HG03064 (cell line): ENCODE results near the gene GPR89B.
"Not testable (repeated sequence)": the region's sequence is repeated elsewhere in the genome, so short reads cannot be mapped to it uniquely, and the experiment has no call there.

Experiments
- ATAC-seq: cut with Tn5 transposase; IDR thresholded peaks from one replicate; pipeline ENCODE4 v1.9.1; 2021; ENCODE audit warnings: low read depth; ENCODE audit not compliant: unreplicated experiment

GPR89B gene

DNA sequence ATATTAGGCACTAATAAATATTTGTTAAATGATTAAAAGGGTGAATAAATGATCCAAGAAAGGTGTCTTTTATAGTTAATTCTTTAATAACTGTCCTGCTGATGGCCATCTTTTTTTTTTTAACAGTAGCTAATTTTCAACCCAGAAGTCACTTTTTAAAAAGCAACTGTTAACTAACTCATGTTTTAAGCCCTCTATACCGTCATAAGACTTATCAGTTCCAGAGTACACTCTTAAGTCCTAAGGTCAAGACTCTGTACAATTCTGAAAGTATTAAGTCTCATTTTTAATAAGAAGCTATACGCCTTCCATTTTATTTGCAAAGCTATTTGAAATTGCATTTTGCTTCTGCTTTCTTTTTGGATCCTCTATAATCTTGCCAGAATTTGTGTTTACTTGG is 2.9 kb downstream of the GPR89B start:
- ATAC-seq: not testable (repeated sequence)

DNA sequence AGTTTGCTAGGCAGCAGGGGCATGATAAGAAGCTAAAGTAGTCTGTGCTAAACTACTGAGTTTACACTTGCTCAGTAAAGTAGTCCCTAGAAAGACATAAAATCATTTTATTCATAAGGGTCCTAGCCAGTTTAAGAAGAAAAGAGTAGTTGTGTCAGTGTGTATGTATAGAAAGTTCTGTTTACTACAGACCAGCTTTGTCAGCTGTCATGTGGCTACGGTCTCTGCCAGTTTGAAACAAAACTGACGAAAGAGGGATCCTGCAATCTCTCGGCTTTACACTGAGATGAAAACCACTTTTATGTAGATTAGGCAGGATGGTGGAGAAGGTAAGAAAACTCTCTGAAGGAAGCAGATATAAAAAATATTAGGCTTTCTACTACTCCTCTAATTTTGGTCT is 7.1 kb downstream of the GPR89B start:
- not testable (repeated sequence) for ATAC-seq

DNA sequence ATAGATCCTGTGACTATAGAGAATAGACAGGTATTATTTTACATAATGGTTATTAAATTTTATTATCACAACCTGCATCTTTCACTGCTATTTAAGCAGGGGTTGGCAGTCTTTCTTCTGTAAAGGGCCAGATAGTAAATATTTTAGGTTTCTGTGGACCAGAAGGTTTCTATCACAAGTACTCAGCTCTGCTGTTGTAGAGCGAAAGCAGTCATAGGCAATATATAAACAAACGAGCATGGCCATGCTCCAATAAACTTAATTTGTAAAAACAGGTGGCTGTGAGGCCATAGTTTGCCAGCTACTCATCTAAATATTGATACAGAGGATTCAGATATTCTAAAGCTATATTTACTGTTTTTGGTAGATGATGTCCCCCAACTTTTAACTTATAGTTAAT is 12.2 kb downstream of the GPR89B start:
- ATAC-seq: not testable (repeated sequence)

DNA sequence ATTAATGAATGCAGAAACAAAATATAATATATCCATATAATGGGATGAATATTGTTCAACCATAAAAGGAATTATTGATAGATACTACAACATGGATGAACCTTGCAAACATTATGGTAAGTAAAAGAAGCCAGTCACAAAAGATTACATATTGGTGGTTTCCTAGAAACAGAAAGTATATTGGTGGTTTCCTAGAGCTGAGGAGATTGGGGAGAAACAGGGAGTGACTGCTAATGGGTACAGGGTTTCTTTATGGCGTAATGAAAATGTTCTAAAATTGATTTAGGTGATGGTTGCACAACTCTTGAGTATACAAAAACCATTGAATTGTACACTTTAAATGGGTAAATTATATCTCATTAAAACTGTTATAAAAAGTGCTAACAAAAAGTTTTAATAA is 14.3 kb downstream of the GPR89B start:
- not testable (repeated sequence) for ATAC-seq

DNA sequence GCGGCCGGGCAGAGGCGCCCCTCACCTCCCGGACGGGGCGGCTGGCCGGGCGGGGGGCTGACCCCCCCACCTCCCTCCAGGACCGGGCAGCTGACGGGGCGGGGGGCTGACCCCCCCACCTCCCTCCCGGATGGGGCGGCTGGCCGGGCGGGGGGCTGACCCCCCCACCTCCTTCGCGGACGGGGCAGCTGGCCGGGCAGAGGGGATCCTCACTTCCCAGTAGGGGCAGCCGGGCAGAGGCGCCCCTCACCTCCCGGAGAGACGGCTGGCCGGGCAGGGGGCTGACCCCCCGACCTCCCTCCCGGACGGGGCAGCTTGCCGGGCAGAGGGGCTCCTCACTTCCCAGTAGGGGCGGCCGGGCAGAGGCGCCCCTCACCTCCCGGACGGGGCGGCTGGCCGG is 21.3 kb downstream of the GPR89B start:
- ATAC-seq: not testable (repeated sequence)

- not testable (repeated sequence) for ATAC-seq
These were observed 30.7 kb downstream of the GPR89B start for GRCh38 chr1:147958906-147959305.

DNA sequence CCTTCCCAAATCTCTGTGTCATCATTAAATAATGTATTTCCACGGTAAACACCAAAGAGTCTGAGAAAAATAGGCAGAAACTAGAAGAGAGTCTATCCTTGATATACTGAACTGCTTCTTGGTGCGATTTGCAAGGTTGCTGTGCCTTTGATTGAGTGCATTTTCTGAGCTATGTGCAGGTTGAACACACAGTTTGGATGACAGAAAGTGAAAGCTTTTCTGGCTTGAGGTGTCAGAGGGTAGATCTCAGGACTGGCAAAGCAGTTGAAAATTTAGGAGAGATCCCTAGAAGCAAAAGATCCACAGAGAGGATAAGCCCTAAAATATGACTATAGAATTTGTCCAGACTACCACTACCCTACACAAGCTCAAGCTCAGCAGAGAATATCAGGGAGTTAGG is 31.5 kb downstream of the GPR89B start:
- ATAC-seq: not testable (repeated sequence)

DNA sequence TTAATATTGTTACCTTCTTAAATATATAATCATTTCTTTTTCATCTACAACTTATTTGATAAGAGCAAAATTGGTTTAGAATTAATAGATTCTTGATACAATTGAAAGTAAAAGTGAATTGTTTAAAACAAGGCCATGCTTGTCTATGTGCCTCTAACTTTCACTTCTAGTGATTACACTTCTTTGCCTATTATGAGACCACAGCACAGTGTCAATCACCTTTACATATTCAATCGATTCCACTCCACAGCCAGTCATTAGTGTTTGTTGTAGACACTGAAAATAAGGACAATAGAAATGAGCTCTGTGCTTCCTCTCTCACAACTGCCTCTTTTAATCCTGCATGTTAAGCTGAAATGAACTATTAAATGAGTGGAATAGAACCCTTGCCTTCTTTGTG is 36.4 kb downstream of the GPR89B start:
- ATAC-seq: not testable (repeated sequence)

DNA sequence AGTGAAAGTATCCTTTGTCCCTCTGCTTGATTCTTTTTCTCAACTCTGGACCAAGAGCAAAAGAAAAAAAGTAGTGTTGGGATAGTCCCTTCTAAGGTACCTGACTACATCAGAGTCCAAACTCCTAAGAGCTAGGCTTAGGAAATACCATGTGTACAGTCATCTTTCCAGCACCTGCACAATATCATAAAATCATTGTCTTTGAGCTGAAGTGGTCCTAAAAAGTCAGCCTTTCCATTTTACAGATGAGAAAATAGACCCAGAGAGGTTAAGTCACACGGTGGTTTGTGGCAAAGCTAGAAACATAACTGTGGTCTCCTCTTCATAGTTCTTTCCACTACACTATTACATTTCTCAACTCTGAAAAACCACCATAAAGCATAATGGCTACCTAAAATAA is 38.4 kb downstream of the GPR89B start:
- not testable (repeated sequence) for ATAC-seq

- ATAC-seq: not testable (repeated sequence)
These were observed 50.9 kb downstream of the GPR89B start for GRCh38 chr1:147978896-147979651.

- ATAC-seq: not testable (repeated sequence)
These were observed 57.2 kb downstream of the GPR89B start for GRCh38 chr1:147985374-147985773.

GRCh38 chr1:147987893-147988292 is 59.7 kb downstream of the GPR89B start:
- ATAC-seq: not testable (repeated sequence)

DNA sequence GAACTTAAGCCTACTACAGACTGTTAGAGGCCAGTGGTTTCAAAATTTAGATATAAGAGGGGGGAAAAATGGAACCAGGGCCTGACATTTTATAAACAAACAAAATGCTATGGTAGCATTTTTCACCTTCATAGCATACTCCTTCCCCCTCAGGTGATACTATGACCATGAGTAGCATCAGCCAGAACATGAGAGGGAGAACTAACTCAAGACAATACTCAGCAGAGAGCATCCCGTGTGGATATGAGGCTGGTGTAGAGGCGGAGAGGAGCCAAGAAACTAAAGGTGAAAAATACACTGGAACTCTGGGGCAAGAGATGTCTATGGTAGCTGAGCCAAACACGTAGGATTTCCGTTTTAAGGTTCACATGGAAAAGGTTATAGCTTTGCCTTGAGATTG is 64.7 kb downstream of the GPR89B start:
- ATAC-seq: not testable (repeated sequence)

DNA sequence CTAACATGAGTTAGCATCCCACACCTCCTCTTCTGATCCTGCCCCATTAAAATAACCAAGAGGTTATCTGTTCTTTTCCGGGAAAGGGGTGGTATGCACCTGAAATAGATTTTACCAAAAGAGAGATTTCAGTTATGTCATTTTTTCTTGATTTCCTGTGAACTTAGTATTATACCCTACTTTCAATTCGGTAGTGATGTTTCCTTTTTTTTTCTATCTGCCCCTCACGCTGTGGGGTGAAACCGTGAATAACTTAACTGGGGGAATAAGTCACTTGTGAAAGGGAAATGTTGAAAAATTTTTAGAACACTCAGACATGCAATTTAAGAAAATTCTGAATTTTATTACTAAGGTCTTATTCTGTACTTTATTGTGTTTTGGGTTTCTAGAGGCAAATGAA is 65.2 kb downstream of the GPR89B start:
- not testable (repeated sequence) for ATAC-seq

GRCh38 chr1:147993825-147994615 is 65.8 kb downstream of the GPR89B start:
- ATAC-seq: not testable (repeated sequence)

- ATAC-seq: not testable (repeated sequence)
These were observed 67.9 kb downstream of the GPR89B start for GRCh38 chr1:147996088-147996487.

GRCh38 chr1:148007724-148008123 is 79.5 kb downstream of the GPR89B start:
- ATAC-seq: not testable (repeated sequence)

DNA sequence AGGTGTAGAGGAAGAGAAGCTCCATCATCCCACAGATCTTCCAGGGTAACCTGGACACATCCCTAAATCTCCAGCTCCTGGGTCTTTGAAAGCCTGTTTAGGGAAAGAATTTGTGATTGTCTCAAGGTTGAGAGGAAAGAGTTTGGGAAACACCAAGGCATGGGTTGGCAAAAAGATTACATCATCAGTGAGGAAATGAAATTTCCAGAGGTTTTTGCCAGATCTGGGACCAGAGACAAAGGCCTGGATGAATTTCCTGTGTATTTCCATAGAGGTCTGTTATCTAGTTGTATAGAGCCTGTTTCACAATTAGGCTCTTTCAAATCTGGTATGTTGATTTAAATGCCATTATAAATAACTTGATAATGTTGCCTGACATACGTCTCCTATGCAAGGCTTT is 82.3 kb downstream of the GPR89B start:
- no peak for ATAC-seq

GRCh38 chr1:148013177-148014144 is 85.2 kb downstream of the GPR89B start:
- ATAC-seq: not testable (repeated sequence)
